ENCODE results near the gene NAA60. TPM values are rescaled to one million over a fixed set of nuclear protein-coding genes. Genes with fewer than 3 reads are reported as not detected.

Gene NAA60
- total and polyA plus RNA-seq, 2 of the 13 experiments (the other 11 are each of a cell fraction or from before 2014, with no cell fraction given): 14.7 to 32.0 TPM

DNA sequence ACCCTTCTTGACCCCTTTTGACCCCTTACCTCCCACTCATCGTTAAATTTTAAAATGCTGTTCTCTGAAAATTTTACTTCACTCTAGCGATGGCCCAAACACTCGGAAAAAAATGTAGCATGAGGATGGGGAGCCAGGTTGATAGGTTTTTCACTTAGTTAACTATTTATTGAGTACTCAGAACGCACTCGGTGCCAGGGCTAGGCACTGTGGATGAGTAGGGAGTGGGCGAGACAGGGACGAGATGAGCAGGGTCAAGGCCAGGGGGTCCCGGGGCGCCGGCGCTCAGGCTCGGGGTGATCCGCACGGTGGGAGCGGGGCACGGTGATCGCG, 43.1 kb upstream of the NAA60 start (continued):
- TF ChIP-seq, protein P1, sequence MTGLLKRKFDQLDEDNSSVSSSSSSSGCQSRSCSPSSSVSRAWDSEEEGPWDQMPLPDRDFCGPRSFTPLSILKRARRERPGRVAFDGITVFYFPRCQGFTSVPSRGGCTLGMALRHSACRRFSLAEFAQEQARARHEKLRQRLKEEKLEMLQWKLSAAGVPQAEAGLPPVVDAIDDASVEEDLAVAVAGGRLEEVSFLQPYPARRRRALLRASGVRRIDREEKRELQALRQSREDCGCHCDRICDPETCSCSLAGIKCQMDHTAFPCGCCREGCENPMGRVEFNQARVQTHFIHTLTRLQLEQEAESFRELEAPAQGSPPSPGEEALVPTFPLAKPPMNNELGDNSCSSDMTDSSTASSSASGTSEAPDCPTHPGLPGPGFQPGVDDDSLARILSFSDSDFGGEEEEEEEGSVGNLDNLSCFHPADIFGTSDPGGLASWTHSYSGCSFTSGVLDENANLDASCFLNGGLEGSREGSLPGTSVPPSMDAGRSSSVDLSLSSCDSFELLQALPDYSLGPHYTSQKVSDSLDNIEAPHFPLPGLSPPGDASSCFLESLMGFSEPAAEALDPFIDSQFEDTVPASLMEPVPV (CRISPR knock-in tag; IDR thresholded peaks at IDR 0.05): no peak
- TF ChIP-seq ZSCAN12 (CRISPR knock-in tag; IDR thresholded peaks at IDR 0.05): 0 out of 2 replicates have a peak, but pooled peaks have one; percentile 68
- TF ChIP-seq, protein P2, sequence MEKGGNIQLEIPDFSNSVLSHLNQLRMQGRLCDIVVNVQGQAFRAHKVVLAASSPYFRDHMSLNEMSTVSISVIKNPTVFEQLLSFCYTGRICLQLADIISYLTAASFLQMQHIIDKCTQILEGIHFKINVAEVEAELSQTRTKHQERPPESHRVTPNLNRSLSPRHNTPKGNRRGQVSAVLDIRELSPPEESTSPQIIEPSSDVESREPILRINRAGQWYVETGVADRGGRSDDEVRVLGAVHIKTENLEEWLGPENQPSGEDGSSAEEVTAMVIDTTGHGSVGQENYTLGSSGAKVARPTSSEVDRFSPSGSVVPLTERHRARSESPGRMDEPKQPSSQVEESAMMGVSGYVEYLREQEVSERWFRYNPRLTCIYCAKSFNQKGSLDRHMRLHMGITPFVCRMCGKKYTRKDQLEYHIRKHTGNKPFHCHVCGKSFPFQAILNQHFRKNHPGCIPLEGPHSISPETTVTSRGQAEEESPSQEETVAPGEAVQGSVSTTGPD (CRISPR knock-in tag; IDR thresholded peaks at IDR 0.05): no peak
- no peak for TF ChIP-seq KDM2A (CRISPR knock-in tag; IDR thresholded peaks at IDR 0.05; ENCODE audit: borderline replicate concordance, low read depth)
- no peak for TF ChIP-seq ATF7 (IDR thresholded peaks at IDR 0.05)
- 0 out of 2 replicates have a peak, but pooled peaks have one; percentile 33 for TF ChIP-seq ATF7 (CRISPR knock-in tag; IDR thresholded peaks at IDR 0.05)

DNA sequence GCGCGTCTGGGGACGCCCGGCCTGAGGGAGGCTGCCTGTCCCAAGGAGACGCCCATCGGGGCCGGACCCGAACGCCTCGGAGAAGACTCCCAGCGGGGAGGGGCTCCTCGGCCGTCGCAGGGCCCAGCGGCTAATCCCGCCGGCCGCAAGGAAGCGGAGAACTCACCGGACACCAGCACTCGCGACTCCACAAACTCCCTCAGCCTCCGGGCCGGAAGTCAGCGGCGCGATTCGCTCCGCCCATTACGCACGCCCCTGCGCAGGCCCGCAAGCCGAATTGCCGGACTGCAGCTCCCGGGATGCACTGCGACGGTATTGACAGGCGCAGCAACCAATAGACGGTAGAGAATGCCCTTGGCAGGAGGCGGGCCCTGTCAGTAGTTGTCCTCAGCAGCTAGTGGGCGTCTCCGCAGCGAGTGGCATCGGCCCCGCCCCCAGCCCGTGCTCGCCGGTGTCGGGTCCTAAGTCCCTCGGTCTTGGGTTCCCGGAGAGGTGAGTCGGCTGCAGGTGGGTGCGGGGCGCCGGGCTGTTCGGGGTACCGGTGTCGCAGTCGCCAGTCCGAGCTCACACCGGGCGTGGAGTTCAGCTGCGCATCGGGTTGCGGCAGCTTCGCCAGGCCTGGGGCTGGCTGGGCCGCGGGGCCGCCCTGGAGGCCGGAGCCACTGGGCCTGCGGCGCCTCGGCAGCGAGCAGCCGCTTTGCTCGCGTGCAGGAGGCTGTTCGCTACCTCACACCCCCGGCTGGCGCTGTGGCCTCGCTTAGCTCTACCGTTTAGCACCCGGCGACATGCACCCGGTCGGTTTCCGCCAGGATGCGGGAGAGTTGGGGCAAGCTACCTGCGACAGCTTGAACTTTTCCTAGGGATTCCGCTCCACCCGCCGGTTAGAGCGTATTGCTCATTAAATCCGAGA, 42.4 kb upstream of the NAA60 start, which contains the start of the genes ZNF174 and ZSCAN32:
Gene ZNF174 (plus strand): TSS at position 437 of the 910 bp plus-strand sequence. CDS start 790 bp downstream, outside the sequence.
Gene ZSCAN32 (minus strand): TSS at position 226 of the 910 bp plus-strand sequence. CDS start 3,447 bp downstream, outside the sequence.
- Histone ChIP-seq H3K4me3 (replicated peaks in 1 of 3; ENCODE audit: insufficient read depth in 1 of 3, low read depth in 2 of 3, low read length in 3 of 3) (peak within 1 kb of the TSS; percentile 90 to 94 (median 94)), H4K20me1 (ENCODE audit: insufficient read depth, low read length) (no peaks in the 10 kb centered on the region), H2AFZ (ENCODE audit: low read length) (no peak within 1 kb of the TSS), H3K27ac (ENCODE audit: extremely low read length, insufficient read depth, low read length) (peak within 1 kb of the TSS; percentile 86), H3K4me2 (ENCODE audit: low read depth, low read length) (peak within 1 kb of the TSS; percentile 93), H3K9me3 (ENCODE audit: low read length) (no peaks in the 10 kb centered on the region), H3K9ac (ENCODE audit: insufficient read depth, low read depth, low read length) (peak within 1 kb of the TSS; percentile 95), H3K4me1 (ENCODE audit: insufficient read depth, low read length) (peaks cover 29% of the 10 kb centered on the region), H3K36me3 (replicated peaks in 1 of 2; ENCODE audit: control insufficient read depth in 1 of 2, insufficient read depth in 2 of 2, low read length in 2 of 2) (peaks cover 3 to 35% of the 10 kb centered on the region in 2 experiments; a peak in 4 of 5 replicates), H3K27me3 (ENCODE audit: control insufficient read depth in 1 of 2, insufficient read depth in 2 of 2, low read length in 2 of 2) (no peaks in the 10 kb centered on the region; a peak in 1 of 5 replicates), H3K79me2 (ENCODE audit: insufficient read depth, low read length) (peaks cover 30% of the 10 kb centered on the region)
- BruUV-seq (replicated peaks): TSS peak; percentile 73
- ChIA-PET CTCF (ENCODE audit: low intra/inter-chr PET ratio, low total read pairs) (no interaction called here), POLR2A (interaction anchor here (0.8 to 3.4 kb wide), 14 partner anchors 10 to 456 kb away, joined by 3 to 33 read pairs (median 4); partner anchors contain the start of genes NAA60, ZNF263 and ZNF597)
- peak; percentile 90 for FAIRE-seq
- peak; percentile 98 for DNase-seq (ENCODE audit: low spot score)
- in situ Hi-C loops (cut with HindIII; ENCODE audit: extremely low pct_ligation_motif_present, low pct_unique_long_range_greater_than_20kb) (no loop called here), intact Hi-C loops (cut with micrococcal nuclease; ENCODE audit: unreplicated experiment) (loop anchor here (1.0 to 10.0 kb wide), 4 partner anchors 41 to 119 kb away; partner anchors contain the start of genes C16orf90, NAA60 and ZNF597)
- peak; percentile 96 for ATAC-seq
- 3% methylated on average over 12 of the region's 95 CpGs for WGBS (ENCODE audit: low lambda C conversion rate)
- peak; percentile 75; the same call in 1 of the 2 replicates for TF ChIP-seq MEIS1 (CRISPR knock-in tag; IDR thresholded peaks at IDR 0.05; ENCODE audit: borderline replicate concordance)
- no peak for TF ChIP-seq LCORL (IDR thresholded peaks at IDR 0.05)
- no peak for TF ChIP-seq LCORL (CRISPR knock-in tag; IDR thresholded peaks at IDR 0.05)
- TF ChIP-seq, protein P3, sequence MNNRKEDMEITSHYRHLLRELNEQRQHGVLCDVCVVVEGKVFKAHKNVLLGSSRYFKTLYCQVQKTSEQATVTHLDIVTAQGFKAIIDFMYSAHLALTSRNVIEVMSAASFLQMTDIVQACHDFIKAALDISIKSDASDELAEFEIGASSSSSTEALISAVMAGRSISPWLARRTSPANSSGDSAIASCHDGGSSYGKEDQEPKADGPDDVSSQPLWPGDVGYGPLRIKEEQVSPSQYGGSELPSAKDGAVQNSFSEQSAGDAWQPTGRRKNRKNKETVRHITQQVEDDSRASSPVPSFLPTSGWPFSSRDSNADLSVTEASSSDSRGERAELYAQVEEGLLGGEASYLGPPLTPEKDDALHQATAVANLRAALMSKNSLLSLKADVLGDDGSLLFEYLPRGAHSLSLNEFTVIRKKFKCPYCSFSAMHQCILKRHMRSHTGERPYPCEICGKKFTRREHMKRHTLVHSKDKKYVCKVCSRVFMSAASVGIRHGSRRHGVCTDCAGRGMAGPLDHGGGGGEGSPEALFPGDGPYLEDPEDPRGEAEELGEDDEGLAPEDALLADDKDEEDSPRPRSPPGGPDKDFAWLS (CRISPR knock-in tag; IDR thresholded peaks at IDR 0.05; ENCODE audit: borderline replicate concordance): no peak
- no peak for TF ChIP-seq ZNF543 (CRISPR knock-in tag; IDR thresholded peaks at IDR 0.05)
- peak; percentile 92 for TF ChIP-seq HDAC1 (CRISPR knock-in tag; IDR thresholded peaks at IDR 0.05)
- peak; percentile 78 for TF ChIP-seq MED1 (CRISPR knock-in tag; IDR thresholded peaks at IDR 0.05)
- peak; percentile 67; the same call in 1 of the 2 replicates for TF ChIP-seq FOXA3 (CRISPR knock-in tag; IDR thresholded peaks at IDR 0.05)
